SH-SY5Y (cell line): Measurements from ENCODE around the gene MMEL1.

Experiments
- GATA2 ChIP-seq: IDR thresholded peaks from 2 replicates; pipeline ENCODE4 v1.6.1; 2011; ENCODE audit warnings: mild to moderate bottlenecking, low read depth, low read length
- GATA3 ChIP-seq: IDR thresholded peaks from 2 replicates; pipeline ENCODE4 v1.6.1; 2011; ENCODE audit warnings: low read depth, mild to moderate bottlenecking, low read length, moderate library complexity

DNA sequence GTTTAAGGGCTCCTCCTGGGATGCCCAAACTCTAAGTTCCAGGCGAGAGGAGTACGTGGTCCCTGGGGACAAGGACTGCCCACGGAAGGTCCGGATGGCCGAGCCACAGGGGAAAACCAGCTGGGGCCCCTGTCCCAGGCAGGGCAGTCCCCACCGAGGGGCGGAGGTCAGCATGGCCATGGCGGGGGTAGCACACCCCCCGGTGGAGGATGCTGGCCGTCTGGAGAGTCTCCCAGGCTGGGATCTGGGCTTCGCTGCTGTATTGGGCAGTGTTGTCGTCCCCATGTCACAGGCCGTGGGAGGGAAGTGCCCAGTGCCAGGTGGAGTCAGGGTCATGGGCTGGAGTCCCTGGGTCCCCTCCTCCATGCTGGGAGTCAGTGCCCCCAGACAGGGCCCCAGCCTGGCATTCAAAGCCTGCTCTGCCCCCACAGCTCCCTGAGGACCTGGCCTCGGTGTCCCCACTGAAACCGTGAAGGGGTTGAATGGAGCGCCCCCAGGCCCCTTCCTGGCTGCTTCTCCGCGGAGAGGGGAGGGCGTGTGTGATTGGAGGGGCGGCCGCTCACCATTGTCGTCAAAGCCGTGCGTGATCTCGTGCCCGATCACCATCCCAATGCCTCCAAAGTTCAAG, 39.5 kb downstream of the MMEL1 start:
- no peak for TF ChIP-seq GATA2
- TF ChIP-seq GATA3, result no peak
